GM12891 (cell line): Measurements from ENCODE around the gene GSTT2. TPM values are rescaled to one million over a fixed set of nuclear protein-coding genes. Genes with fewer than 3 reads are reported as not detected.
A peak's percentile ranks its signal among the peaks of the same experiment; 100 is the strongest.
"Not testable (repeated sequence)": the region's sequence is repeated elsewhere in the genome, so short reads cannot be mapped to it uniquely, and the experiment has no call there.

ENCODE experiments used
- DNase-seq: peaks from one replicate; pipeline ENCODE4 v3.0.0; 2011; ENCODE audit warnings: low spot score; ENCODE audit not compliant: insufficient read length
- FAIRE-seq: peaks from 2 replicates; lab custom pipeline; 2011; peaks lifted over from hg19 to GRCh38; lab: Jason Lieb, UNC
- PAX5 ChIP-seq: IDR thresholded peaks from 2 replicates; pipeline ENCODE4 v1.6.1; 2011; ENCODE audit warnings: low read length, moderate library complexity, mild to moderate bottlenecking; ENCODE audit not compliant: insufficient read depth, severe bottlenecking
- POLR2A ChIP-seq: IDR thresholded peaks from 2 replicates; pipeline ENCODE4 v1.6.1; 2011; ENCODE audit warnings: low read depth, low read length, control low read depth
- POLR2AphosphoS5 ChIP-seq: IDR thresholded peaks from 2 replicates; pipeline ENCODE4 v1.6.1; 2011; ENCODE audit warnings: low read depth, low read length, control low read depth
- POU2F2 ChIP-seq: IDR thresholded peaks from 2 replicates; pipeline ENCODE4 v1.6.1; 2011; ENCODE audit warnings: low read depth, mild to moderate bottlenecking, control low read depth, low read length, moderate library complexity
- SPI1 ChIP-seq: IDR thresholded peaks from 2 replicates; pipeline ENCODE4 v1.6.1; 2011; ENCODE audit warnings: low read depth, low read length, control low read depth
- TAF1 ChIP-seq: IDR thresholded peaks from 2 replicates; pipeline ENCODE4 v1.6.1; 2011; ENCODE audit warnings: low read depth, low read length, control low read depth
- polyA plus RNA-seq: library from polyadenylated mRNA; unstranded; fragments of >200 nt; gene quantifications from one replicate; pipeline ENCODE4 v1.2.1, GENCODE V29; 2012; ENCODE audit warnings: low read depth, missing spikeins, inconsistent platforms; ENCODE audit not compliant: missing spikeins

Gene GSTT2
- polyA plus RNA-seq, result not detected

- DNase-seq, FAIRE-seq: not testable (repeated sequence)
These were observed at the start of gene GSTT2 for GRCh38 chr22:23979557-23980240. Gene GSTT2 (plus strand): TSS chr22:23980134.

DNA sequence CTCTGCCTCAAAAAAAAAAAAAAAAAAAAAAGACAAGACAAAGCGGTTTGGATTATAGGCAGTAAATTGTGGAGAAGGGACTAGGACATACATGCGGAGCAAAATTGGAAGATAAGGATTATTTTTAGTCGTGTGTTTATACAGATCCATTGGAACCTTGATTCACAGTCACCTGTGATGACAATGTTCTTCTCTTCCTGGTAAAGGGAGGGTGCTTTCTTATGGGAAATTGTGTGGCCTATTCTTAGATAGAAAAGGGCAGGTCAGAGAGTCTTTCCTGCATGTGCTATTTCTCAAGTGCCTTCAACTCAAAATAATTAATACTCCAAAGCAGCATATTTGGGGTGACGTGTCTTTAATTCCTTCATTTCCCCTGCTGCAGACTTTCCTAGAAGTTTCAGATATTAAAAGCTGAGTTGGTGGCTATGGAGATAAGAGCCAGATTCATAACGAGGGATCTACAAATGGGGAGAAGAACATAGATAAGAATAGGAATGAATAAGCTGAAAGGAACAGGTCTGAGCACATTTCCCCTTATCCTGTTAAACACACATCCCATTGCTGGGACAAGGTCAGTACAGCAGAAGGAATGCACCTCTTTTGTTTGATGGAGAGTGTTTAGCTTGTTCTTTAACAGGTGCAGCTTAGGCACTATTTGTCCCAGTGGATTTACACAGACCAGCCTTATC lies 41.5 kb upstream of the GSTT2 start:
- FAIRE-seq (no peak), DNase-seq (no peak)
- TF ChIP-seq TAF1 (no peak), POLR2A (no peak), POLR2AphosphoS5 (no peak), POU2F2 (no peak), SPI1 (no peak), PAX5 (no peak)

GRCh38 chr22:23939017-23939357 lies 40.9 kb upstream of the GSTT2 start:
- FAIRE-seq, result no peak
- TF ChIP-seq POLR2A (no peak), PAX5 (no peak), POU2F2 (no peak), POLR2AphosphoS5 (no peak), SPI1 (no peak), TAF1 (no peak)

DNA sequence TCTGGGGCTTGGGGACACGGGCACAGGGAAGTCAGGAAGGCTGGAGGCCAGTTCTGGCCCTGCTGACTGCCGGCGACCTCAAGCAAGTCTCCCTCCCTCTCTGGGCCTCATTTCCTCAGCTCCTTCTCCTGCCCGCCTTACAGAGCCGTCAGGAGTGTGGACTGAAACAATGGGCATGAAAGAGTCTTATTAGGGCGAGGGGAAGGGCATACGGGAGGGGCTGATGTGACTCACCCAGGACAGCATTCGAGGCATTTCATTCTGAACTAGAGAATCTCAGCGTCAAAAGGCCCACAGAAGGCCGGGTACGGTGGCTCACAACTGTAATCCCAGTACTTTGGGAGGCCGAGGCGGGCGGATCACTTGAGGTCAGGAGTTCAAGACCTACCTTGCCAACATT lies 39.8 kb upstream of the GSTT2 start:
- FAIRE-seq, result not testable (repeated sequence)

More at GRCh38 chr22:23939017-23939357, 40.9 kb upstream of the GSTT2 start:
- no peak for DNase-seq

GRCh38 chr22:23947391-23947790 lies 32.5 kb upstream of the GSTT2 start:
- not testable (repeated sequence) for DNase-seq, FAIRE-seq

More for the DNA sequence above, 39.8 kb upstream of the GSTT2 start:
- DNase-seq, result not testable (repeated sequence)

DNA sequence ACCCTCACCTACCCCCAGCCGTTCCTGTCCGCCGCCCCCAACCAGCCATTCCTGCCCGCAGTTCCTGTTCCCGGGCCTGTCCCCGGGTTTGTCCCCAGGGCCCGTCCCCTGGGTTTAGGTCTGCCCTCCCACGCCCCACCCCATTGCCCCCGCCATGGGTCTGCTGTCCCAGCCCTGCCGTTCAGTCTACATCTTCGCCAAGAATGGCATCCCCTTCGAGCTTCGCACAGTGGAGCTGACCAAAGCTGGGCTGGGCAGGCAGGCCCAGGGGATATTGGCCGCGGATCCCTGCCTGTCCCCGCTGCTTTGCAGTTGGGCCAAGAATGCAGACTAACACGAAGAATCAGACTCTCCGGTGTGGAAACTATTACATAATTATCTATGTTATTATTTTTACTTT lies 30.2 kb upstream of the GSTT2 start:
- not testable (repeated sequence) for FAIRE-seq, DNase-seq

DNA sequence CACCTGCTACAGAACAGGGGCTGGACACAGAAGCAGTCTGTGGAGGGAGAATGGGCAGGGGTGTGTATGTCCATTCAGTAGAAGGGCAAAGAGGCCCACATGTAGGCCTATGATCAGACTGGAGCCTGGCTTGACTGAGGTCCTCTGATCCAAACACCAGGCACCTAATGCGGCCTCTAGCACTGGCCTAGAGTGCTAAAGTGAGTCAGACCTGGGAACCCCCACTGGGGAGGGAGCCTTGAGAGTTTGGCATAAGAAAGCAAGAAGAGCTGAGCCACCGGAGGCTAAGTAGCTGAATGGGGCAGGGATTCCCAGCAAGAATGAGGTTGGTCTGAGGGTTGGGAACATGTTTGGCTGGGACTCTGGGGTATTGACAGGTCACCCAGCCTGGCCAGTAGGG lies 28.6 kb upstream of the GSTT2 start:
- DNase-seq, FAIRE-seq: not testable (repeated sequence)

DNA sequence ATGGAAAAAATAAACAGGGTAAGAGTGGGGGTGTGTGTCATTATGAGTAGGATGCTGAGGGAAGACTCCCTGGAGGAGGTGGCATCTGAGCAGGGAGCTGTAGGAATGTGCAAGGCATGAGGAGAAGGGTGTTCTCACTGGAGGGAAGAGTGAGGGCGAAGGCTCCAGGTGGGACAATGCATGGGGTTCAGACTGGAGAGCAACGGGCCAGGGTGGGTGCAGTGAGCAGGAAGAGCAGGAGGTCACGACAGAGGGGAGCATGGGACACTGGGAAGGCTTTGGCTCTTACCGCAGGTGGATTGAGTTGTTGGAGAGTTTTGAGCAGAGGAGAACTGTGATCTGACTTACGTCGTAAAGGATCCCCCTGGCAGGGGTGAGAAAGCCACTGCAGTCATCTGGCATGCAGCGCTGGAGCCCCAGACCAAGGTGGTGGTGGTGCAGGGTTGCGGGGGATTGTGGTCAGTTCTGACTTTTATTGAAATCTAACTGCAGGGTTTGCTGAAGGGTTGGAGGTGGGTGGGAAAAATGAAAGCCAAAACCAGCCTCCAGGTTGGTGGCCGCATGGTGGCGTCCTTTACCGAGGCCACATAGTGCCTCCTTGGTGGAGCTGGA lies 27.0 kb upstream of the GSTT2 start:
- FAIRE-seq, DNase-seq: not testable (repeated sequence)

DNA sequence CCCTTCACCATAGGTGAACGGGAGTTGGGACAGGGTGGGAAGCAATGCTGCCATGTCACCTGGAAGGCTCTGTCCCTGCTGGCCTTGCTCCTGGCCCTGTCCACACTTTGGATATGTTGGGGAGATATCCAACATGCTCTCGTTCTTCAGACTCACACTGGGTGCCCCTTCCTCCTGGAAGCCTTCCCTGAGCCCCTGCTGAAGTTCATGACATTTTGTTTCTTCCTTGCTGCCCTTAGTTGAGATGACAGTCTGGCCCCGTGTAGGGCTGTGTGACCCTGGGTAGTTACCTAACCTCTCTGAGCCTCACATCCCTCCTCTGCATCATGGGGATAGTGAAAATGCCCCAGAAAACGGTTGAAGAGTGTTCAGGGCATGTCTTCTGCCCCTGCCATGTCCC lies 26.4 kb upstream of the GSTT2 start:
- FAIRE-seq, DNase-seq: not testable (repeated sequence)

DNA sequence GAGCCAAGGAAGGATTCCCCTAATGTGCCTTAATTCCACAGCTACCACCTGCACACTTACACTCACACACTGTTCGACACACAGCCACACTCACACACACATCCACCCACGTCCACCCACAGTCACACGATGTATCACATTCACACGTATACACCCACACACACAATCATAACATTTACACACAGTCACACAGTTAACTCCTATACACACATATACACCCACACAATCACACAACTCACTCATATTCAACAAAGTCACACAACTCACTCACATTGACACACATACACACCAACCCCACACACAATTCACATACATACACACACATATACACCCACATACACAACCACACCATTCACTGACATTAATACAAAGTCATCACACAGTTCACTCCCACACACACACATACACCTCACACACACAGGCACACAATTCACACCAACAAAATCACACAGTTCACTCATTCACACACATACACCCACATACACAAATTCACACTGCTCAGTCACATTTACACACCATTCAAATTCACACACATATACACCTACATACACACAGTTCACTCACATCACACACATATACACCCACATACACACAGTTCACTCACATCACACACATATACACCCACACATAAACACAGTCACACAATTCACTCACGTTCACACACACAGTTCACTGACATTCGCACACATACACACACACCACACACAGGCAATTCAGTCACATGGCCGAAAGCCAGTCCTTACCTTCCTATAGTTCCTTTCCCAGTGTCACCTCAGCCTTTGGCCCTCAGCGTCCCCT lies 25.5 kb upstream of the GSTT2 start:
- peak; percentile 79 for FAIRE-seq

DNA sequence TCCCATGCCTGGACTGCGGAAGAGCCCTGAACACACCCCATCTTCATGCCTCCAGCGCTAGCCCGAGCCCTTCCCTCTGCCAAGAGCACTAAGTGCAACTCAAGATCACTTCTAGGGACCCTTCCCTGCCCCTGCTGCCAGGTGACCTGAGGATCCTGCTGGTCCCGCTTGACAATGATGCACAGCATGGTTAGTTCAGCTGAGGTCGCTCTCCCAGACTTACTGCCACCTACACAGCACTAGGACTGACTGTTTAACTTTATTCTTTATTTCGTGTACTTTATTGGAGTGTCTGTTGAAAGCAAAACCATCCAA lies 25.0 kb upstream of the GSTT2 start:
- FAIRE-seq, DNase-seq: not testable (repeated sequence)

More for the DNA sequence above, 25.5 kb upstream of the GSTT2 start:
- DNase-seq, result not testable (repeated sequence)

GRCh38 chr22:23955886-23956285 lies 24.0 kb upstream of the GSTT2 start:
- not testable (repeated sequence) for DNase-seq, FAIRE-seq

DNA sequence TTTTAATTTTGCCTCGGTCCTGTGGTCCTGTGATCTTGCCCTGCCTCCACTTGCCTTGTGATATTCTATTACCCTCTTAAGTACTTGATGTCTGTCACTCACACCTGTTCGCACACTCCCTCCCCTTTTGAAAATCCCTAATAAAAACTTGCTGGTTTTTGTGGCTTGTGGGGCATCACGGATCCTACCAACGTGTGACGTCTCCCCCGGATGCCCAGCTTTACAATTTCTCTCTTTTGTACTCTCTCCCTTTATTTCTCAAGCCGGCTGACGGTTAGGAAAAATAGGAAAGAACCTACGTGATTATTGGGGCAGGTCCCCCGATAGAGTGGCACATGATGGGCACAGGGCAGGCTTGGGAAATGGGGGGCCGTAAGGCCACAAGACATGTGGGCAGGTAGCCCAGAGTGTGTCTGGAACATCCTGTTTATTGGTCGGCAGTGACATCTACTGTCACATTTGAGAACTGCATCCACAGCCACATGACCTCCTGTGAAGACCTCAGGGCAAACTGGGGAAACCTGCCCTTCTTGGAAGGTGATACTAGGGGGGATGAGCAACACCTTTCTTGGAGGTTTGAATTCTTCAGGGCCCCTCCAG lies 23.5 kb upstream of the GSTT2 start:
- FAIRE-seq (peak; percentile 99), DNase-seq (peak; percentile 46)

GRCh38 chr22:23961084-23961771 lies 18.7 kb upstream of the GSTT2 start, which contains the start of gene GSTT2B:
Gene GSTT2B (minus strand): TSS chr22:23961195. CDS start chr22:23961131, 64 bp downstream.
- not testable (repeated sequence) for DNase-seq
- peak; percentile 64 for FAIRE-seq

GRCh38 chr22:23966094-23966493 lies 13.8 kb upstream of the GSTT2 start:
- FAIRE-seq, result peak; percentile 69
- DNase-seq, result not testable (repeated sequence)

DNA sequence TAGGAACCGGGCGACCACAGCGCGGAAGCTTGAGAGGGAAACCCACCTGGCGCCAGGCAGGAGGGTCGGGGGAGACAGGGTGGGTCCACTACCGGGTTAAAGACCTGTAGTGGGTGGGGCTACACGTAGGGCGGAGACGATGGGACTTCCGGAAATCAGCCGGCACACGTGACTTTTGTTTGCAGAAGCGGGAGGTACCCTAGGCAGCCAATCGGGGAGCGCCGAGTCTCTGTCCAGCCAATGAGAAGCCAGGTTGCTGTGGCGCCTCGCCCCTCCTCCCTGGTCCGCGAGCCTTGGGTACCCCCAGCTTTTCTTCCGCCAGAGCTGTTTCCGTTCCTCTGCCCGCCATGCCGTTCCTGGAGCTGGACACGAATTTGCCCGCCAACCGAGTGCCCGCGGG lies 13.4 kb upstream of the GSTT2 start, which contains the start of gene DDTL:
DDTL (plus strand) TSS at position 321 of the 400 bp plus-strand sequence; CDS start at position 348, 27 bp downstream.
- not testable (repeated sequence) for DNase-seq
- FAIRE-seq, result peak; percentile 97
